ENCODE data around the gene AMDHD2.

Gene AMDHD2

GRCh38 chr16:2515180-2515851 is 4.9 kb upstream of the AMDHD2 start:
- in situ Hi-C loops (cut with HindIII; ENCODE audit: low sequenced_read_pairs), result no loop called here

- in situ Hi-C loops (cut with HindIII; ENCODE audit: low sequenced_read_pairs), result no loop called here
Measured at GRCh38 chr16:2516391-2517240, 3.6 kb upstream of the AMDHD2 start.

- in situ Hi-C loops (cut with HindIII; ENCODE audit: low sequenced_read_pairs), result no loop called here
Measured at GRCh38 chr16:2517954-2518605, 2.1 kb upstream of the AMDHD2 start.

- in situ Hi-C loops (cut with HindIII; ENCODE audit: low sequenced_read_pairs), result no loop called here
Measured at GRCh38 chr16:2518823-2519710, 1.1 kb upstream of the AMDHD2 start.

- in situ Hi-C loops (cut with HindIII; ENCODE audit: low sequenced_read_pairs), result no loop called here
Measured at GRCh38 chr16:2519711-2520080, 475 bp upstream of the AMDHD2 start.

GRCh38 chr16:2520784-2521531 is 787 bp downstream of the AMDHD2 start:
- in situ Hi-C loops (cut with HindIII; ENCODE audit: low sequenced_read_pairs), result no loop called here

GRCh38 chr16:2523801-2524231 is 3.6 kb downstream of the AMDHD2 start:
- in situ Hi-C loops (cut with HindIII; ENCODE audit: low sequenced_read_pairs), result no loop called here

GRCh38 chr16:2524339-2524938 is 4.3 kb downstream of the AMDHD2 start:
- in situ Hi-C loops (cut with HindIII; ENCODE audit: low sequenced_read_pairs), result no loop called here

GRCh38 chr16:2526135-2526534 is 6.0 kb downstream of the AMDHD2 start:
- in situ Hi-C loops (cut with HindIII; ENCODE audit: low sequenced_read_pairs), result no loop called here

GRCh38 chr16:2527071-2527783 is 7.1 kb downstream of the AMDHD2 start:
- in situ Hi-C loops (cut with HindIII; ENCODE audit: low sequenced_read_pairs), result no loop called here

GRCh38 chr16:2527784-2528100 is 7.6 kb downstream of the AMDHD2 start:
- in situ Hi-C loops (cut with HindIII; ENCODE audit: low sequenced_read_pairs), result no loop called here

GRCh38 chr16:2528161-2529060 is 8.2 kb downstream of the AMDHD2 start:
- in situ Hi-C loops (cut with HindIII; ENCODE audit: low sequenced_read_pairs), result no loop called here

- in situ Hi-C loops (cut with HindIII; ENCODE audit: low sequenced_read_pairs), result no loop called here
Measured at GRCh38 chr16:2529061-2529931, 9.1 kb downstream of the AMDHD2 start.

GRCh38 chr16:2529961-2530628 is 9.9 kb downstream of the AMDHD2 start:
- in situ Hi-C loops (cut with HindIII; ENCODE audit: low sequenced_read_pairs), result no loop called here

- in situ Hi-C loops (cut with HindIII; ENCODE audit: low sequenced_read_pairs), result no loop called here
Measured at GRCh38 chr16:2530629-2531318, 10.6 kb downstream of the AMDHD2 start.

GRCh38 chr16:2531371-2531695 is 11.2 kb downstream of the AMDHD2 start, which contains the start of gene CEMP1:
CEMP1 (minus strand) TSS chr16:2531408; CDS start chr16:2531073, 335 bp downstream.
- in situ Hi-C loops (cut with HindIII; ENCODE audit: low sequenced_read_pairs), result no loop called here
